ENCODE results near the gene CFAP97.

DNA sequence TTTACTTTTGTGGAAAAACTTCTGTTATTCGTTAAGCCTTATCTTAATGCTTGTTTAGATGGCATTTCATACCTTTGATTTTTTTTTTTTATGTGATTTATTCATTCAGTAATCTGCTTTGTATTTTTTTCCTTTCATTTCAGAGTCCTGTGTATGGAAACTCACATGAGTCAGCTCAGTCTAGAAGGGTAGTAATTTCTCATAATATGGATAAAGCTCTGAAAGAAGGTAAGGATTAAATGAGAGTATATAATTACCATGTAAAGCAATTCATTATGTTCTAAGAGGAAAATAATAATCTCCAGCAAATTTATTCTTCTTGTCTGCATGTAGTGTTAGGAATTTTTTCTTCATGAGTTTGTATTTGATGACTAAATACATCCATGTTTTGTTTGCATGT is 43.4 kb upstream of the CFAP97 start:
- TF ChIP-seq TAF1 (IDR thresholded peaks at IDR 0.05; ENCODE audit: borderline replicate concordance, insufficient read depth, low read length) (no peak), POLR2AphosphoS5 (IDR thresholded peaks at IDR 0.05; ENCODE audit: low read depth, low read length) (no peak)
